IMR-90 (cell line): Measurements from ENCODE around the gene ZNF701. TPM values are rescaled to one million over a fixed set of nuclear protein-coding genes. Genes with fewer than 3 reads are reported as not detected.

Source experiments
- ATAC-seq: fragments of 200-7000 bp; cut with Tn5 transposase; 2 replicates; pipeline ENCODE4 v1.9.1; 2020; ENCODE audit warnings: low read depth, mild to moderate bottlenecking, moderate library complexity
- BruUV-seq: library from RNA; stranded (reverse); fragments of 400-500 nt; replicated peaks from 2 replicates; lab custom pipeline; 2021; lab: Mats Ljungman, UMichigan
- CTCF ChIA-PET: fragments of 300-600 bp; formaldehyde crosslinking; extraction: SDS; loops from one replicate; lab custom pipeline; 2021; ENCODE audit warnings: antibody characterized with exemption; lab: Yijun Ruan, JAX
- POLR2A ChIA-PET: fragments of 300-600 bp; sonication (Branson Sonifier 250); formaldehyde crosslinking; loops from one replicate; lab custom pipeline; 2022; ENCODE audit warnings: antibody characterized with exemption; ENCODE audit not compliant: unreplicated experiment; lab: Charles Lee
- DNase-seq: peaks from one replicate; pipeline ENCODE4 v3.0.0; 2013
- H2AFZ ChIP-seq: replicated peaks from 2 replicates; pipeline ENCODE3; 2013; ENCODE audit warnings: low read length, mild to moderate bottlenecking; ENCODE audit not compliant: poor library complexity
- H2AK5ac ChIP-seq: 2 replicates; pipeline ENCODE4 v1.6.1; 2013; ENCODE audit warnings: low read depth, low read length, inconsistent platforms
- H2AK9ac ChIP-seq: replicated peaks from 2 replicates; pipeline ENCODE3; 2013; ENCODE audit warnings: mild to moderate bottlenecking, low read depth, low read length, moderate library complexity; ENCODE audit not compliant: poor library complexity
- H2BK120ac ChIP-seq: 2 replicates; pipeline ENCODE4 v1.6.1; 2013; ENCODE audit warnings: low read depth, low read length, inconsistent platforms
- H2BK15ac ChIP-seq: 3 replicates; pipeline ENCODE4 v1.6.1; 2013; ENCODE audit warnings: low read depth, low read length, inconsistent platforms
- H2BK20ac ChIP-seq: 2 replicates; pipeline ENCODE4 v1.6.1; 2013; ENCODE audit warnings: low read depth, mild to moderate bottlenecking, inconsistent platforms, low read length, moderate library complexity
- H2BK5ac ChIP-seq: 2 replicates; pipeline ENCODE4 v1.6.1; 2013; ENCODE audit warnings: mild to moderate bottlenecking, low read depth, low read length, inconsistent platforms; ENCODE audit not compliant: poor library complexity, severe bottlenecking
- H3K14ac ChIP-seq: replicated peaks from 2 replicates; pipeline ENCODE4 v1.6.1; 2013; ENCODE audit warnings: low read depth, low read length, inconsistent platforms
- H3K18ac ChIP-seq: 2 replicates; pipeline ENCODE4 v1.6.1; 2013; ENCODE audit warnings: low read depth, low read length, control low read depth
- H3K23ac ChIP-seq: 2 replicates; pipeline ENCODE4 v1.6.1; 2013; ENCODE audit warnings: low read depth, low read length, inconsistent platforms
- H3K27ac ChIP-seq: 2 replicates; pipeline ENCODE4 v1.5.1; 2013; ENCODE audit warnings: mild to moderate bottlenecking, control low read depth, low read length; ENCODE audit not compliant: insufficient read depth
- H3K27me3 ChIP-seq: 2 replicates; pipeline ENCODE4 v1.6.1; 2013; ENCODE audit warnings: low read length; ENCODE audit not compliant: control insufficient read depth, insufficient read depth
- H3K36me3 ChIP-seq: 2 replicates; pipeline ENCODE4 v1.6.1; 2013; ENCODE audit warnings: low read length, mixed read lengths; ENCODE audit not compliant: control insufficient read depth, insufficient read depth
- H3K4ac ChIP-seq: 2 replicates; pipeline ENCODE4 v1.6.1; 2013; ENCODE audit warnings: low read depth, low read length, inconsistent platforms
- H3K4me1 ChIP-seq: 2 replicates; pipeline ENCODE4 v1.6.1; 2013; ENCODE audit warnings: low read length, mixed read lengths; ENCODE audit not compliant: control insufficient read depth, insufficient read depth
- H3K4me2 ChIP-seq: 2 replicates; pipeline ENCODE4 v1.6.1; 2013; ENCODE audit warnings: low read depth, mild to moderate bottlenecking, control low read depth, low read length, moderate library complexity
- H3K4me3 ChIP-seq: 2 replicates; pipeline ENCODE4 v1.5.1; 2013; ENCODE audit warnings: low read depth, mild to moderate bottlenecking, control low read depth, low read length, moderate library complexity; ENCODE audit not compliant: insufficient read depth
- H3K56ac ChIP-seq: 2 replicates; pipeline ENCODE4 v1.6.1; 2013; ENCODE audit warnings: low read length, inconsistent platforms; ENCODE audit not compliant: insufficient read depth; ENCODE audit errors: extremely low read depth
- H3K79me1 ChIP-seq, 2 experiments: 2 replicates each; pipeline ENCODE4 v1.6.1; 2013; ENCODE audit warnings: low read length in 2 of 2, inconsistent platforms in 1 of 2, low read depth in 1 of 2
- H3K9ac ChIP-seq: 2 replicates; pipeline ENCODE4 v1.6.1; 2013; ENCODE audit warnings: low read depth, low read length, control low read depth
- H3K9me1 ChIP-seq: 2 replicates; pipeline ENCODE4 v1.6.1; 2013; ENCODE audit warnings: low read length, inconsistent platforms; ENCODE audit not compliant: insufficient read depth
- H3K9me3 ChIP-seq: 2 replicates; pipeline ENCODE4 v1.6.1; 2013; ENCODE audit warnings: low read length; ENCODE audit not compliant: control insufficient read depth, insufficient read depth
- H4K20me1 ChIP-seq: 2 replicates; pipeline ENCODE4 v1.6.1; 2013; ENCODE audit warnings: low read length, inconsistent platforms; ENCODE audit not compliant: insufficient read depth
- H4K5ac ChIP-seq: 2 replicates; pipeline ENCODE4 v1.6.1; 2013; ENCODE audit warnings: mild to moderate bottlenecking, low read depth, low read length, control low read depth
- H4K8ac ChIP-seq, 2 experiments: 2 replicates each; pipeline ENCODE4 v1.6.1; 2013; ENCODE audit warnings: low read depth in 2 of 2, low read length in 2 of 2, control low read depth in 1 of 2, inconsistent platforms in 1 of 2
- H4K91ac ChIP-seq: 2 replicates; pipeline ENCODE4 v1.6.1; 2013; ENCODE audit warnings: low read depth, low read length, inconsistent platforms; ENCODE audit not compliant: insufficient read depth
- BHLHE40 ChIP-seq: fragments of 150-350 bp; IDR thresholded peaks from 2 replicates; pipeline ENCODE4 v1.6.1; 2016; ENCODE audit warnings: mild to moderate bottlenecking, low read depth, low read length
- CEBPB ChIP-seq: IDR thresholded peaks from 2 replicates; pipeline ENCODE4 v1.6.1; 2012; ENCODE audit warnings: low read depth, low read length, improper control_type of control experiment
- CHD1 ChIP-seq: IDR thresholded peaks from 2 replicates; pipeline ENCODE4 v1.6.1; 2012; ENCODE audit warnings: low read depth, low read length, improper control_type of control experiment
- CTCF ChIP-seq: conservative IDR thresholded peaks from 2 replicates; pipeline ENCODE4 v1.5.1; 2012; ENCODE audit warnings: mild to moderate bottlenecking, low read depth, low read length, improper control_type of control experiment
- ELK1 ChIP-seq: fragments of 150-350 bp; IDR thresholded peaks from 2 replicates; pipeline ENCODE4 v1.6.1; 2016; ENCODE audit warnings: low read depth, mild to moderate bottlenecking, low read length, moderate library complexity, borderline replicate concordance
- FOS ChIP-seq: fragments of 150-350 bp; IDR thresholded peaks from 2 replicates; pipeline ENCODE4 v1.6.1; 2016; ENCODE audit warnings: low read depth, low read length
- MAFK ChIP-seq: IDR thresholded peaks from 2 replicates; pipeline ENCODE4 v1.6.1; 2012; ENCODE audit warnings: low read depth, low read length, improper control_type of control experiment
- MAZ ChIP-seq: IDR thresholded peaks from 2 replicates; pipeline ENCODE4 v1.6.1; 2012; ENCODE audit warnings: low read depth, mild to moderate bottlenecking, low read length, improper control_type of control experiment, moderate library complexity, borderline replicate concordance
- MXI1 ChIP-seq: IDR thresholded peaks from 2 replicates; pipeline ENCODE4 v1.6.1; 2012; ENCODE audit warnings: low read depth, mild to moderate bottlenecking, low read length, moderate library complexity, borderline replicate concordance
- NFE2L2 ChIP-seq: fragments of 150-350 bp; IDR thresholded peaks from 2 replicates; pipeline ENCODE4 v1.6.1; 2016; ENCODE audit warnings: low read depth, mild to moderate bottlenecking, low read length
- POLR2A ChIP-seq: IDR thresholded peaks from 2 replicates; pipeline ENCODE4 v1.6.1; 2012; ENCODE audit warnings: mild to moderate bottlenecking, low read depth, low read length
- RCOR1 ChIP-seq: IDR thresholded peaks from 2 replicates; pipeline ENCODE4 v1.6.1; 2012; ENCODE audit warnings: mild to moderate bottlenecking, low read length, improper control_type of control experiment; ENCODE audit not compliant: insufficient replicate concordance
- SMC3 ChIP-seq: fragments of 150-350 bp; IDR thresholded peaks from 2 replicates; pipeline ENCODE4 v1.6.1; 2016; ENCODE audit warnings: low read depth, mild to moderate bottlenecking, antibody characterized with exemption, low read length, moderate library complexity
- USF2 ChIP-seq: fragments of 150-350 bp; IDR thresholded peaks from 2 replicates; pipeline ENCODE4 v1.6.1; 2017; ENCODE audit warnings: mild to moderate bottlenecking, antibody characterized with exemption, low read length, low read depth
- WGBS, 2 experiments: methylation state at CpG; one replicate each; pipeline versions ENCODE4 v1.1.5 to v1.1.7; 2013; ENCODE audit warnings: missing lambda C conversion rate in 2 of 2; ENCODE audit not compliant: insufficient read length in 1 of 2; ENCODE audit errors: extremely low coverage in 2 of 2; 5-methylcytosine and 5-hydroxymethylcytosine counted together
- dilution Hi-C: fragments of 300-500 bp; cut with HindIII; formaldehyde crosslinking; loops from one replicate; pipeline ENCODE4 v1.14.3; 2018; ENCODE audit warnings: low sequenced_read_pairs; ENCODE audit not compliant: unreplicated experiment
- in situ Hi-C: fragments of 300-500 bp; cut with MboI; formaldehyde crosslinking; loops from 3 replicates; pipeline ENCODE4 v1.14.3; 2019; ENCODE audit warnings: low sequenced_read_pairs, inconsistent platforms, mixed read lengths
- intact Hi-C: fragments of 100-400 bp; cut with micrococcal nuclease; formaldehyde crosslinking; loops from 2 replicates; pipeline ENCODE4 v1.10.0; 2022
- polyA plus RNA-seq, 3 experiments: library from polyadenylated mRNA; depleted of rRNA; stranded (reverse); fragments of >200 nt; gene quantifications; 2 replicates each; pipeline ENCODE4 v1.2.3, GENCODE V29; 2012; ENCODE audit warnings: low replicate concordance in 1 of 3
- total RNA-seq: library from RNA; depleted of rRNA; stranded (reverse); fragments of >200 nt; gene quantifications from 2 replicates; pipeline ENCODE4 v1.2.3, GENCODE V29; 2012

ZNF701 gene
- total and polyA plus RNA-seq, 2 of the 4 experiments (the other 2 are of a cell fraction) = 3.8 to 12.2 TPM

- H2BK120ac ChIP-seq = no peak overlapping the region
- no peak overlapping the region for H2AFZ ChIP-seq
- no peaks in the 10 kb centered on the region for H3K9me1 ChIP-seq
- intact Hi-C loops = no loop called here
- CTCF ChIA-PET = no interaction called here
- in situ Hi-C loops = no loop called here
- no peak overlapping the region for H4K91ac ChIP-seq
- H3K27ac ChIP-seq = no peak overlapping the region
- TF ChIP-seq NFE2L2 (no peak), FOS (no peak), SMC3 (no peak), USF2 (no peak), BHLHE40 (no peak), MXI1 (no peak), RCOR1 (no peak), ELK1 (no peak), CHD1 (no peak), MAZ (no peak), POLR2A (no peak), MAFK (no peak), CEBPB (no peak), CTCF (no peak)
- H3K23ac ChIP-seq = no peak overlapping the region
- no peak overlapping the region for H3K9ac ChIP-seq
- DNase-seq (no peak), ATAC-seq (no peak)
- no peak overlapping the region for H3K4me2 ChIP-seq
- no peak overlapping the region for H2BK15ac ChIP-seq
- no peak overlapping the region for H2AK5ac ChIP-seq
- H2BK20ac ChIP-seq = no peak overlapping the region
- H2AK9ac ChIP-seq = no peak overlapping the region
- H3K9me3 ChIP-seq = no peaks in the 10 kb centered on the region
- no CpG with 5 or more reads among the region's 5 CpGs for WGBS, 2 experiments
- POLR2A ChIA-PET = no interaction called here
- H3K36me3 ChIP-seq = peaks cover 12% of the 10 kb centered on the region
- H4K20me1 ChIP-seq = no peaks in the 10 kb centered on the region
- H4K8ac ChIP-seq = no peak overlapping the region
- H3K4ac ChIP-seq = no peak overlapping the region
- no peak overlapping the region for H3K18ac ChIP-seq
- peaks cover 3 to 4% of the 10 kb centered on the region in 2 experiments; a peak in 1 of 4 replicates for H3K79me1 ChIP-seq
- H3K4me1 ChIP-seq = no peaks in the 10 kb centered on the region
- no peak overlapping the region for H3K56ac ChIP-seq
- dilution Hi-C loops = no loop called here
- H2BK5ac ChIP-seq = no peak overlapping the region
- H3K27me3 ChIP-seq = no peaks in the 10 kb centered on the region
- H4K5ac ChIP-seq = no peak overlapping the region
- no peak overlapping the region for H3K4me3 ChIP-seq
- H3K14ac ChIP-seq = no peak overlapping the region
- BruUV-seq = no TSS peak
These were observed 20.6 kb downstream of the ZNF701 start for GRCh38 chr19:52590728-52591127.
